ENCODE measurements around the gene TATDN2. TPM values are rescaled to one million over a fixed set of nuclear protein-coding genes. Genes with fewer than 3 reads are reported as not detected.
A peak's percentile ranks its signal among the peaks of the same experiment; 100 is the strongest.

TATDN2 gene
- total RNA-seq, 1 experiment from 2014 or later: 14.1 TPM

DNA sequence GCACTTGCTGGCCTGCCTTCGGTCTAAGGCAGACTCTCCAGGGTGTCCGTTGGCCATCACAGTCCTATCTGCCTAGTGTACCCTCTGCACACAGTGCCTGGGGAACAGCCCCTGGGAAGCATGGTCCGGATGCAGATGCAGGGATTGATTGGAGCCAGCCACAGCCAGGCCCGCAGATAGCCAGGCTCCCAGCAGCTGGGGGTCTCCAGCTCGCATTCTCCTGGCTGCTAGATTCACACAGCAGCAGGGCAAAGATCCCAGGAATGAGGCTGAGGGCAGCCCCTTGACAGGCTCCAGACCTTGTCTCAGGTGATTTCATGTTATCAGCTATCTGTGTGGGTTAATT lies 42.1 kb upstream of the TATDN2 start:
- no peak; the same call in 1 of the 2 replicates for ATAC-seq
- Histone ChIP-seq H2AFZ (ENCODE audit: low read length) (no peak overlapping the region), H3K4me1 (ENCODE audit: insufficient read depth, low read length) (peaks cover 49% of the 10 kb centered on the region), H3K27me3 (ENCODE audit: low read length) (no peaks in the 10 kb centered on the region), H3K79me2 (ENCODE audit: low read length) (no peaks in the 10 kb centered on the region), H3K27ac (ENCODE audit: low read length) (peak overlapping the region; percentile 94), H3K4me3 (ENCODE audit: low read length) (no peak overlapping the region), H3K9me2 (replicated peaks; ENCODE audit: low read length) (no peaks in the 10 kb centered on the region), H3K9ac (ENCODE audit: low read length) (peak overlapping the region; percentile 34), H3K4me2 (ENCODE audit: low read length) (peak overlapping the region; percentile 32), H3K9me3 (ENCODE audit: low read length) (no peaks in the 10 kb centered on the region), H4K20me1 (ENCODE audit: low read length) (no peaks in the 10 kb centered on the region), H3K36me3 (ENCODE audit: low read depth, low read length) (peaks cover 3% of the 10 kb centered on the region; the same call in 1 of the 2 replicates), H3F3A (ENCODE audit: low read length, unreplicated experiment) (peaks cover 12% of the 10 kb centered on the region)
- ChIA-PET POLR2A (ENCODE audit: unreplicated experiment) (interaction anchor here (2.9 kb wide), 1 partner anchor 14 kb away, joined by 34 read pairs; no protein-coding TSS in a partner anchor), CTCF (interaction anchor here (2.9 kb wide), 1 partner anchor 14 kb away, joined by 26 read pairs; no protein-coding TSS in a partner anchor)
- intact Hi-C loops (cut with micrococcal nuclease): loop anchor here (5.0 kb wide), 1 partner anchor 64 kb away; the partner anchor contains the start of gene VHL
- no peak for DNase-seq
- TF ChIP-seq, protein P1, sequence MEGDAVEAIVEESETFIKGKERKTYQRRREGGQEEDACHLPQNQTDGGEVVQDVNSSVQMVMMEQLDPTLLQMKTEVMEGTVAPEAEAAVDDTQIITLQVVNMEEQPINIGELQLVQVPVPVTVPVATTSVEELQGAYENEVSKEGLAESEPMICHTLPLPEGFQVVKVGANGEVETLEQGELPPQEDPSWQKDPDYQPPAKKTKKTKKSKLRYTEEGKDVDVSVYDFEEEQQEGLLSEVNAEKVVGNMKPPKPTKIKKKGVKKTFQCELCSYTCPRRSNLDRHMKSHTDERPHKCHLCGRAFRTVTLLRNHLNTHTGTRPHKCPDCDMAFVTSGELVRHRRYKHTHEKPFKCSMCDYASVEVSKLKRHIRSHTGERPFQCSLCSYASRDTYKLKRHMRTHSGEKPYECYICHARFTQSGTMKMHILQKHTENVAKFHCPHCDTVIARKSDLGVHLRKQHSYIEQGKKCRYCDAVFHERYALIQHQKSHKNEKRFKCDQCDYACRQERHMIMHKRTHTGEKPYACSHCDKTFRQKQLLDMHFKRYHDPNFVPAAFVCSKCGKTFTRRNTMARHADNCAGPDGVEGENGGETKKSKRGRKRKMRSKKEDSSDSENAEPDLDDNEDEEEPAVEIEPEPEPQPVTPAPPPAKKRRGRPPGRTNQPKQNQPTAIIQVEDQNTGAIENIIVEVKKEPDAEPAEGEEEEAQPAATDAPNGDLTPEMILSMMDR (conservative IDR thresholded peaks at IDR 0.05; ENCODE audit: low read depth, low read length): no peak
- TF ChIP-seq EZH2 (IDR thresholded peaks at IDR 0.05; ENCODE audit: low read length, unreplicated experiment): no peak
- TF ChIP-seq EZH2phosphoT487 (IDR thresholded peaks at IDR 0.05; ENCODE audit: borderline replicate concordance, low read length): no peak
- BruUV-seq (replicated peaks): no TSS peak

GRCh38 chr3:10213156-10213792 lies 35.0 kb upstream of the TATDN2 start:
- Histone ChIP-seq H3K9me2 (replicated peaks; ENCODE audit: low read length) (no peaks in the 10 kb centered on the region), H3K79me2 (ENCODE audit: low read length) (no peaks in the 10 kb centered on the region), H4K20me1 (ENCODE audit: low read length) (no peaks in the 10 kb centered on the region), H2AFZ (ENCODE audit: low read length) (no peak overlapping the region), H3K9ac (ENCODE audit: low read length) (no peak overlapping the region), H3K4me2 (ENCODE audit: low read length) (no peak overlapping the region), H3K36me3 (ENCODE audit: low read depth, low read length) (no peaks in the 10 kb centered on the region; the same call in 1 of the 2 replicates), H3K4me3 (ENCODE audit: low read length) (no peak overlapping the region), H3K27ac (ENCODE audit: low read length) (no peak overlapping the region), H3F3A (ENCODE audit: low read length, unreplicated experiment) (no peaks in the 10 kb centered on the region), H3K27me3 (ENCODE audit: low read length) (no peaks in the 10 kb centered on the region), H3K4me1 (ENCODE audit: insufficient read depth, low read length) (no peaks in the 10 kb centered on the region), H3K9me3 (ENCODE audit: low read length) (no peaks in the 10 kb centered on the region)
- TF ChIP-seq EZH2phosphoT487 (IDR thresholded peaks at IDR 0.05; ENCODE audit: borderline replicate concordance, low read length): no peak
- TF ChIP-seq, protein P1 (conservative IDR thresholded peaks at IDR 0.05; ENCODE audit: low read depth, low read length): no peak
- ChIA-PET POLR2A (ENCODE audit: unreplicated experiment) (no interaction called here), CTCF (no interaction called here)
- intact Hi-C loops (cut with micrococcal nuclease): no loop called here
- ATAC-seq: no peak
- no peak for DNase-seq
- no TSS peak for BruUV-seq (replicated peaks)

DNA sequence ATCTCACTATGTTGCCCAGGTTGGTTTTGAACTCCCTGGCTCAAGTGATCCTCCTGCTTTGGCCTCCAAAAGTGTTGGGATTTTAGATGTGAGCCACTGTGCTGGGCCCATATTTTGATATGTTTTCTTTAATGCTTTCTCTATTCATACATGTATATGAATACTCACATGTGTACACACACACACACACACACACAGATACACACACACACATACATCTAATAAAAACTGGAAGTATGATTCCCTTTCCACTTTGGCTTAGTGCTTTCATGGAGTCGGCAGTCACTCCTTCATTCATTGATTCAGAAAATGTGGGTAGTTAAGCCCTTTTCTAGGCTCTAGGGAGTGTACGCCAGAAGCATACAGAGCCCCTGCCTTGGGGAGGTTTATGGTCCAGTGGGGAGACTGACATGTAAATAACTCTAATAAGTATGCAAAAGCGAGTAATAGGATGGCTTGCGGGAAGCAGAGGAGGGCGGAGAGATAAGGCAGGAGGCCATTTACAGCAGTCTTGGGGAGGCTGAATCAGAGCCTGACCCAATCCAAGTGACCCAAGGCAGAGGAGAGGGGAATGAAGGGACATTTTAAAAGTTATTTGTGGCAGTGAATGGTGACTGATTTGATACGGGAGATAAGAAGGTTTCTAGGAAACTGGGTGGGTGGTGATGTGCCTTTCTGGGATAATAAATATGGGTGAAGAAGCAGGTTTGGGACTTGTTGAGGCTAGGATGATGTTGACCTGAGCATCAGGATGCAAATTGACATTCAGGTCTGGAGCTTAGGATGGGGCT lies 32.5 kb upstream of the TATDN2 start:
- POLR2A ChIA-PET (ENCODE audit: unreplicated experiment): no interaction called here

More for the DNA sequence above, 32.5 kb upstream of the TATDN2 start:
- Histone ChIP-seq H3F3A (ENCODE audit: low read length, unreplicated experiment) (no peaks in the 10 kb centered on the region), H3K9me3 (ENCODE audit: low read length) (no peaks in the 10 kb centered on the region), H3K9me2 (replicated peaks; ENCODE audit: low read length) (no peaks in the 10 kb centered on the region), H3K36me3 (ENCODE audit: low read depth, low read length) (no peaks in the 10 kb centered on the region; the same call in 1 of the 2 replicates), H3K79me2 (ENCODE audit: low read length) (no peaks in the 10 kb centered on the region), H3K4me2 (ENCODE audit: low read length) (no peak overlapping the region), H3K27ac (ENCODE audit: low read length) (no peak overlapping the region), H3K4me1 (ENCODE audit: insufficient read depth, low read length) (peaks cover 7% of the 10 kb centered on the region; the same call in 1 of the 2 replicates), H3K27me3 (ENCODE audit: low read length) (no peaks in the 10 kb centered on the region), H3K4me3 (ENCODE audit: low read length) (no peak overlapping the region), H3K9ac (ENCODE audit: low read length) (no peak overlapping the region), H2AFZ (ENCODE audit: low read length) (no peak overlapping the region), H4K20me1 (ENCODE audit: low read length) (no peaks in the 10 kb centered on the region)
- no peak for ATAC-seq
- DNase-seq: no peak
- intact Hi-C loops (cut with micrococcal nuclease): no loop called here
- CTCF ChIA-PET: no interaction called here
- BruUV-seq (replicated peaks): no TSS peak
- TF ChIP-seq EZH2phosphoT487 (IDR thresholded peaks at IDR 0.05; ENCODE audit: borderline replicate concordance, low read length) (no peak), EZH2 (IDR thresholded peaks at IDR 0.05; ENCODE audit: low read length, unreplicated experiment) (no peak)
- TF ChIP-seq, protein P1 (conservative IDR thresholded peaks at IDR 0.05; ENCODE audit: low read depth, low read length): no peak

Data from PC-3 (cell line).